ENCODE measurements around the gene ARPC4.
"Not testable (repeated sequence)": the region's sequence is repeated elsewhere in the genome, so short reads cannot be mapped to it uniquely, and the experiment has no call there.

The ARPC4 gene

GRCh38 chr3:9825451-9826040 is 32.7 kb downstream of the ARPC4 start:
- no peak for DNase-seq

GRCh38 chr3:9826815-9827573 is 34.1 kb downstream of the ARPC4 start:
- no peak for DNase-seq

- no peak for DNase-seq
Measured at GRCh38 chr3:9828801-9829755, 36.2 kb downstream of the ARPC4 start.

- no peak for DNase-seq
Measured at GRCh38 chr3:9831253-9831652, 38.4 kb downstream of the ARPC4 start.

GRCh38 chr3:9833078-9833477 is 40.2 kb downstream of the ARPC4 start:
- DNase-seq = no peak

- no peak for DNase-seq
Measured at GRCh38 chr3:9834520-9835380, 41.9 kb downstream of the ARPC4 start.

- no peak for DNase-seq
Measured at GRCh38 chr3:9837701-9838582, 45.1 kb downstream of the ARPC4 start.

GRCh38 chr3:9838856-9839255 is 46.0 kb downstream of the ARPC4 start:
- no peak for DNase-seq

- DNase-seq = no peak
Measured at GRCh38 chr3:9841015-9841414, 48.1 kb downstream of the ARPC4 start.

- peak; percentile 82 to 88 for DNase-seq
Measured at GRCh38 chr3:9843715-9844438, 51.0 kb downstream of the ARPC4 start, which contains the start of gene RPUSD3. Gene RPUSD3, minus strand, starts transcription at chr3:9844008. Its CDS starts 18 bp downstream, at chr3:9843990.

GRCh38 chr3:9846231-9846630 is 53.3 kb downstream of the ARPC4 start:
- no peak for DNase-seq

- DNase-seq = no peak
Measured at GRCh38 chr3:9846931-9847488, 54.1 kb downstream of the ARPC4 start.

GRCh38 chr3:9847870-9848269 is 55.0 kb downstream of the ARPC4 start:
- not testable (repeated sequence) for DNase-seq

GRCh38 chr3:9848860-9849259 is 56.0 kb downstream of the ARPC4 start:
- peak in 1 of 2 experiments; percentile 22 for DNase-seq

GRCh38 chr3:9851383-9851782 is 58.5 kb downstream of the ARPC4 start:
- DNase-seq = not testable (repeated sequence)

GRCh38 chr3:9851926-9852325 is 59.0 kb downstream of the ARPC4 start:
- not testable (repeated sequence) for DNase-seq

- no peak for DNase-seq
Measured at GRCh38 chr3:9852528-9852927, 59.6 kb downstream of the ARPC4 start.

- not testable (repeated sequence) for DNase-seq
Measured at GRCh38 chr3:9854291-9854940, 61.5 kb downstream of the ARPC4 start.

GRCh38 chr3:9855594-9855993 is 62.7 kb downstream of the ARPC4 start:
- no peak for DNase-seq

Data from NCI-H2081 (cell line).